Lower lobe of right lung (tissue), 2 donors: ENCODE measurements around the gene HOXA11. TPM values are rescaled to one million over a fixed set of nuclear protein-coding genes. Genes with fewer than 3 reads are reported as not detected.

ENCODE experiments used
- ATAC-seq, 2 donors: fragments of 200-7000 bp; cut with Tn5 transposase; one replicate each; pipeline ENCODE4 v1.9.1; 2020 to 2022; ENCODE audit warnings: mild to moderate bottlenecking in 2 of 2, moderate library complexity in 2 of 2
- DNase-seq: peaks from one replicate; pipeline ENCODE4 v3.0.0-alpha.2; 2020
- H3K27ac ChIP-seq: fragments of 200-600 bp; one replicate; pipeline ENCODE4 v1.8.0; 2022
- H3K27me3 ChIP-seq: fragments of 200-600 bp; one replicate; pipeline ENCODE4 v1.8.0; 2022; ENCODE audit warnings: low read depth
- H3K36me3 ChIP-seq: fragments of 200-600 bp; one replicate; pipeline ENCODE4 v1.8.0; 2022; ENCODE audit warnings: mild to moderate bottlenecking
- H3K4me1 ChIP-seq: fragments of 200-600 bp; one replicate; pipeline ENCODE4 v1.8.0; 2022
- H3K4me3 ChIP-seq: fragments of 200-600 bp; one replicate; pipeline ENCODE4 v1.8.0; 2022; ENCODE audit warnings: mild to moderate bottlenecking
- H3K9me3 ChIP-seq: fragments of 200-600 bp; one replicate; pipeline ENCODE4 v1.8.0; 2022
- CTCF ChIP-seq: fragments of 200-600 bp; IDR thresholded peaks from one replicate; pipeline ENCODE4 v1.8.0; 2022; ENCODE audit warnings: antibody characterized with exemption, mild to moderate bottlenecking
- intact Hi-C: fragments of 100-400 bp; cut with DNase I; formaldehyde crosslinking; loops from one replicate; pipeline ENCODE4 v1.11.0; 2022
- total RNA-seq: library from RNA; stranded (reverse); fragmentation: NEBNext Ultra II Directional; extraction: Animal tissue kit (Norgen Biotek cat#: 25700); gene quantifications from one replicate; pipeline ENCODE4 v1.2.1, GENCODE V29; 2021
- donor health status: DM: no; HTN: yes; CAD: no; lungs with severe emphysema.

HOXA11 gene
- total RNA-seq, 1 donor from 2014 or later: not detected

- ATAC-seq (no peak), DNase-seq (no peak)
- Histone ChIP-seq H3K27ac (peak overlapping the region; percentile 95), H3K36me3 (no peaks in the 10 kb centered on the region), H3K4me1 (peaks cover 36% of the 10 kb centered on the region), H3K4me3 (peak overlapping the region; percentile 70), H3K27me3 (peaks cover 47% of the 10 kb centered on the region), H3K9me3 (no peaks in the 10 kb centered on the region)
- intact Hi-C loops: no loop called here
- TF ChIP-seq CTCF: no peak
These were observed 46.6 kb downstream of the HOXA11 start for GRCh38 chr7:27138472-27138871.

- Histone ChIP-seq H3K27ac (peak overlapping the region; percentile 95), H3K4me3 (peak overlapping the region; percentile 70), H3K36me3 (no peaks in the 10 kb centered on the region), H3K9me3 (no peaks in the 10 kb centered on the region), H3K4me1 (peaks cover 37% of the 10 kb centered on the region), H3K27me3 (peaks cover 40% of the 10 kb centered on the region)
- DNase-seq (no peak), ATAC-seq (no peak)
- intact Hi-C loops: no loop called here
- TF ChIP-seq CTCF: no peak
These were observed 47.3 kb downstream of the HOXA11 start for GRCh38 chr7:27137640-27138315.

- no peak for TF ChIP-seq CTCF
- Histone ChIP-seq H3K36me3 (no peaks in the 10 kb centered on the region), H3K4me3 (no peak overlapping the region), H3K27me3 (peaks cover 35% of the 10 kb centered on the region), H3K27ac (peak overlapping the region; percentile 95), H3K9me3 (no peaks in the 10 kb centered on the region), H3K4me1 (peaks cover 46% of the 10 kb centered on the region)
- ATAC-seq (no peak), DNase-seq (no peak)
- intact Hi-C loops: no loop called here
These were observed 50.6 kb downstream of the HOXA11 start for GRCh38 chr7:27134392-27134791.

GRCh38 chr7:27133409-27134231, 51.4 kb downstream of the HOXA11 start:
- no peaks in the 10 kb centered on the region for H3K9me3 ChIP-seq
- intact Hi-C loops: no loop called here
- ATAC-seq (no peak), DNase-seq (no peak)
- peaks cover 31% of the 10 kb centered on the region for H3K27me3 ChIP-seq
- peaks cover 46% of the 10 kb centered on the region for H3K4me1 ChIP-seq
- no peaks in the 10 kb centered on the region for H3K36me3 ChIP-seq
- TF ChIP-seq CTCF: no peak
- H3K4me3 ChIP-seq: no peak overlapping the region
- peak overlapping the region; percentile 58 for H3K27ac ChIP-seq

GRCh38 chr7:27132978-27133377, 52.1 kb downstream of the HOXA11 start:
- no peaks in the 10 kb centered on the region for H3K36me3 ChIP-seq
- DNase-seq (no peak), ATAC-seq (no peak)
- no peak overlapping the region for H3K27ac ChIP-seq
- peaks cover 40% of the 10 kb centered on the region for H3K4me1 ChIP-seq
- intact Hi-C loops: no loop called here
- TF ChIP-seq CTCF: no peak
- H3K9me3 ChIP-seq: no peaks in the 10 kb centered on the region
- H3K27me3 ChIP-seq: peaks cover 35% of the 10 kb centered on the region
- H3K4me3 ChIP-seq: no peak overlapping the region
